ENCODE data around the gene NXPH1. TPM values are rescaled to one million over a fixed set of nuclear protein-coding genes. Genes with fewer than 3 reads are reported as not detected.

The NXPH1 gene
- total and polyA plus RNA-seq, 7 experiments from 2014 or later = not detected

DNA sequence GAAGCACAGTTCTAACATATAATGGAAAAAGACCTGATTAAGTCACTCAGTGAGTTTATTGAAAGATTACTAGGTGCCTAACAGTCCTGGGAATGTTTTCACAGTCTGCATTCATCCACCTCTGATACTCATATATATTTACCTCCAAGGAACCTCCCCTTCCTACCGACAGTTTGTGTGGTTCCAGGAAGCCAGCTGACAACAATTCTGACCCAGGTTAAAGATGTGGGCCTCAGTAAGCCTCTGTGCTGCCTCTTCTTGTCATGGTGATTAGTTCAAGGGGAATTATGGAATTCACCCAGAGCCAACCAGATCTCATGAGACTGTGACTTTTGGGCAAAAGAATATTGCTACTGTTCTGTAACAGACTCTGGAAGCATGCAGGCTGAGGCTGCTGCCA is 186.8 kb downstream of the NXPH1 start:
- CTCF ChIA-PET = no interaction called here
- intact Hi-C loops (cut with micrococcal nuclease) = no loop called here
- Histone ChIP-seq H3K27me3 (ENCODE audit: control insufficient read depth in 2 of 2, insufficient read depth in 2 of 2, low read length in 2 of 2) (no peaks in the 10 kb centered on the region), H3K36me3 (ENCODE audit: control insufficient read depth in 2 of 3, insufficient read depth in 3 of 3, low read length in 3 of 3) (no peaks in the 10 kb centered on the region), H3K4me3 (ENCODE audit: low read length) (no peak overlapping the region), H3K4me1 (ENCODE audit: control insufficient read depth in 2 of 2, insufficient read depth in 2 of 2, low read length in 2 of 2) (no peaks in the 10 kb centered on the region), H3K9me3 (ENCODE audit: control insufficient read depth in 2 of 3, low read length in 3 of 3) (no peaks in the 10 kb centered on the region), H3K27ac (ENCODE audit: low read depth, low read length) (no peak overlapping the region)
- Mint-ChIP-seq H3K27ac (no peak overlapping the region), H3K4me1 (no peaks in the 10 kb centered on the region), H3K4me3 (no peak overlapping the region), H3K36me3 (no peaks in the 10 kb centered on the region), H3K9me3 (peaks cover 0 to 13% (median 2%) of the 10 kb centered on the region in 11 donors), H3K27me3 (peaks cover 0 to 6% (median 0%) of the 10 kb centered on the region in 5 donors)
- DNase-seq (no peak), ATAC-seq (no peak)
- POLR2A ChIA-PET = no interaction called here

DNA sequence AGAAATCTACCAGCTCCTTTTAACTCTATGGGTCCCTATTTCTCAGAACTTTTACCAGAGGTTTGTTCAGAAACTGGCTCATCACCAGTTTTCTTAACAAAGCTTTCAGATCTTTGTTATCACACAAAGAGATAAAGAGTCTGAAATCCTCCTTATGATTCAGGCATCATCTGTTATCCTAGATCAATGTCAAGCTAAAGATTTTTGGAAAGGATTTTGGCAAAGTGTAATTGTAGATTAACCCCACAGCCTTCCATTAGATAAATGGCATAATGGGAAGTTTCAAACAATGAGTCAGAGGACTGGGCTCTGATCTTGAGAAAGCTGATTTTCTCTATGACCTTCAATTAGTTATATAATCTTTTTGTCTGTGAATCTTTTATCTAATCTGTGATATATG is 192.2 kb downstream of the NXPH1 start:
- Histone ChIP-seq H3K27ac (ENCODE audit: low read depth, low read length) (no peak overlapping the region), H3K9me3 (ENCODE audit: control insufficient read depth in 2 of 3, low read length in 3 of 3) (no peaks in the 10 kb centered on the region), H3K36me3 (ENCODE audit: control insufficient read depth in 2 of 3, insufficient read depth in 3 of 3, low read length in 3 of 3) (no peaks in the 10 kb centered on the region), H3K4me1 (ENCODE audit: control insufficient read depth in 2 of 2, insufficient read depth in 2 of 2, low read length in 2 of 2) (no peaks in the 10 kb centered on the region), H3K27me3 (ENCODE audit: control insufficient read depth in 2 of 2, insufficient read depth in 2 of 2, low read length in 2 of 2) (no peaks in the 10 kb centered on the region), H3K4me3 (ENCODE audit: low read length) (no peak overlapping the region)
- ChIA-PET CTCF (no interaction called here), POLR2A (no interaction called here)
- H3K9me3 Mint-ChIP-seq = peaks cover 0 to 12% (median 0%) of the 10 kb centered on the region in 11 donors
- no peak for DNase-seq
- H3K27me3 Mint-ChIP-seq = peaks cover 0 to 6% (median 0%) of the 10 kb centered on the region in 5 donors
- no peak for ATAC-seq
- no peaks in the 10 kb centered on the region for H3K4me1 Mint-ChIP-seq
- no peak overlapping the region for H3K4me3 Mint-ChIP-seq
- intact Hi-C loops (cut with micrococcal nuclease) = no loop called here
- no peaks in the 10 kb centered on the region for H3K36me3 Mint-ChIP-seq
- no peak overlapping the region for H3K27ac Mint-ChIP-seq

DNA sequence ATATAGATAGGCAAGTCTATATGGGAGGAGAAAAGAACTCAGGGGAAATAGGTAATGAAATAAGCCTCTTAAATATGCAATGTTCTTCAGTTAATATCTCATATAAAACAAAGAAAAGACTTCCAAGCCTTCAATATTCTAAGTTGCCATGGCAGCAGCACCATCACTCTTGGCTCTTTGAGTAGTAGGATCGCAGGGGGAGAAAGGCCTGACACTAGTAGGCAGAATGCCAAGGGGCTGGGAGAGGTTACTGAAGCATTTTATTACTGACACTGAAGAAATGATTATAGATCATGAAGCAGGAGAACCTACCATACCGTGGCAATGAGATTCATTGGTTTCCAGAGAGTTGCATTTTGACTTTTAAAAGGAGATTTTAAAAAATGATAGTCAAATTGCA is 193.9 kb downstream of the NXPH1 start:
- DNase-seq (no peak), ATAC-seq (no peak)
- peaks cover 0 to 12% (median 2%) of the 10 kb centered on the region in 11 donors for H3K9me3 Mint-ChIP-seq
- Histone ChIP-seq H3K36me3 (ENCODE audit: control insufficient read depth in 2 of 3, insufficient read depth in 3 of 3, low read length in 3 of 3) (no peaks in the 10 kb centered on the region), H3K9me3 (ENCODE audit: control insufficient read depth in 2 of 3, low read length in 3 of 3) (no peaks in the 10 kb centered on the region), H3K27me3 (ENCODE audit: control insufficient read depth in 2 of 2, insufficient read depth in 2 of 2, low read length in 2 of 2) (no peaks in the 10 kb centered on the region), H3K4me1 (ENCODE audit: control insufficient read depth in 2 of 2, insufficient read depth in 2 of 2, low read length in 2 of 2) (no peaks in the 10 kb centered on the region), H3K27ac (ENCODE audit: low read depth, low read length) (no peak overlapping the region), H3K4me3 (ENCODE audit: low read length) (no peak overlapping the region)
- ChIA-PET CTCF (no interaction called here), POLR2A (no interaction called here)
- intact Hi-C loops (cut with micrococcal nuclease) = no loop called here
- H3K27me3 Mint-ChIP-seq = peaks cover 0 to 6% (median 0%) of the 10 kb centered on the region in 5 donors
- no peaks in the 10 kb centered on the region for H3K4me1 Mint-ChIP-seq
- no peak overlapping the region for H3K27ac Mint-ChIP-seq
- no peak overlapping the region for H3K4me3 Mint-ChIP-seq
- no peaks in the 10 kb centered on the region for H3K36me3 Mint-ChIP-seq

GRCh38 chr7:8628656-8629055 is 195.2 kb downstream of the NXPH1 start:
- intact Hi-C loops (cut with micrococcal nuclease) = no loop called here
- Mint-ChIP-seq H3K27me3 (no peaks in the 10 kb centered on the region), H3K4me3 (no peak overlapping the region), H3K4me1 (no peaks in the 10 kb centered on the region), H3K9me3 (peaks cover 0 to 12% (median 2%) of the 10 kb centered on the region in 11 donors), H3K27ac (no peak overlapping the region), H3K36me3 (no peaks in the 10 kb centered on the region)
- no peaks in the 10 kb centered on the region for H3K36me3 ChIP-seq (ENCODE audit: control insufficient read depth in 2 of 3, insufficient read depth in 3 of 3, low read length in 3 of 3)
- no peak overlapping the region for H3K4me3 ChIP-seq (ENCODE audit: low read length)
- H3K27ac ChIP-seq (ENCODE audit: low read depth, low read length) = no peak overlapping the region
- no peaks in the 10 kb centered on the region for H3K9me3 ChIP-seq (ENCODE audit: control insufficient read depth in 2 of 3, low read length in 3 of 3)
- no peaks in the 10 kb centered on the region for H3K4me1 ChIP-seq (ENCODE audit: control insufficient read depth in 2 of 2, insufficient read depth in 2 of 2, low read length in 2 of 2)
- ChIA-PET CTCF (no interaction called here), POLR2A (no interaction called here)
- DNase-seq (no peak), ATAC-seq (no peak)
- no peaks in the 10 kb centered on the region for H3K27me3 ChIP-seq (ENCODE audit: control insufficient read depth in 2 of 2, insufficient read depth in 2 of 2, low read length in 2 of 2)

DNA sequence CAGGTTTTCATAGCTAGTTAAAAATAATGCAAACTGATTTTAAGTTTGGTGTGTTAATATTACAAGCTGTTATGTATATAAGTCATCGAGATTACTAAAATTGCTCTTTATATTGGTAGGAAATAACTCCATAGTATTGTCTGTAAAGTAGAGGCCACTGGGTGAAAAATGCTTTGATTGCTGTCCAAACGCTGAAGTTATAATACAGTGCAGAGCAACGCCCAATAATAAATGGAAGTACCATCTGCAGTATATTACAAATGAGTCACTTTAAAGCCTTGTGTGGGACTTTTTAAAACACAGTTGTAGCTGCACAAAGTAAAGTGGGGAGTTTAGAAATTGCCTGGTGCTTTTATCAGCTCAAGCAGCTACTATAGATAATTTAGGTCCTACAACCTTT is 196.1 kb downstream of the NXPH1 start:
- ChIA-PET POLR2A (no interaction called here), CTCF (no interaction called here)
- Mint-ChIP-seq H3K36me3 (no peaks in the 10 kb centered on the region), H3K4me3 (no peak overlapping the region), H3K9me3 (peaks cover 0 to 7% (median 2%) of the 10 kb centered on the region in 11 donors), H3K27ac (no peak overlapping the region), H3K4me1 (no peaks in the 10 kb centered on the region), H3K27me3 (no peaks in the 10 kb centered on the region)
- DNase-seq = no peak
- ATAC-seq = no peak
- no peaks in the 10 kb centered on the region for H3K4me1 ChIP-seq (ENCODE audit: control insufficient read depth in 2 of 2, insufficient read depth in 2 of 2, low read length in 2 of 2)
- no peaks in the 10 kb centered on the region for H3K36me3 ChIP-seq (ENCODE audit: control insufficient read depth in 2 of 3, insufficient read depth in 3 of 3, low read length in 3 of 3)
- H3K27me3 ChIP-seq (ENCODE audit: control insufficient read depth in 2 of 2, insufficient read depth in 2 of 2, low read length in 2 of 2) = no peaks in the 10 kb centered on the region
- no peak overlapping the region for H3K27ac ChIP-seq (ENCODE audit: low read depth, low read length)
- H3K9me3 ChIP-seq (ENCODE audit: control insufficient read depth in 2 of 3, low read length in 3 of 3) = no peaks in the 10 kb centered on the region
- no peak overlapping the region for H3K4me3 ChIP-seq (ENCODE audit: low read length)
- intact Hi-C loops (cut with micrococcal nuclease) = no loop called here

DNA sequence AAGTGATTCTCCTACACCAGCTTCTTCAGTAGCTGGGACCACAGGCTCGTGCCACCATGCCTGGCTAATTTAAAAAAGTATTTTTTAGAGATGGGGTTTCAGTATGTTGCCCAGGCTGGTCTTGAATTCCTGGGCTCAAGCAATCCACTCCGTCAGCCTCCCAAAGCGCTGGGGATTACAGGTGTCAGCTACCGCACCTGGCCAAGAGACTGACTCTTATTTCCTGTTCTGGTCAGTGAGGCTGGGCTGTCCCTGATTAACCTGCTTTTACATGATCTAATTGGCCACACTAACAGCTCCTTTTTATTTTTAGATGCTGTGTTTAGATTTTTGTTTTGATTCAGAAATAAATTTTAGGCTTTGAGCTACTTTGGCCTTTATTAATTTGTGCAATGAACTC is 203.9 kb downstream of the NXPH1 start:
- no peaks in the 10 kb centered on the region for H3K4me1 ChIP-seq (ENCODE audit: control insufficient read depth in 2 of 2, insufficient read depth in 2 of 2, low read length in 2 of 2)
- H3K27me3 Mint-ChIP-seq = no peaks in the 10 kb centered on the region
- no peaks in the 10 kb centered on the region for H3K9me3 ChIP-seq (ENCODE audit: control insufficient read depth in 2 of 3, low read length in 3 of 3)
- H3K9me3 Mint-ChIP-seq = peaks cover 0 to 5% (median 0%) of the 10 kb centered on the region in 11 donors
- no peaks in the 10 kb centered on the region for H3K27me3 ChIP-seq (ENCODE audit: control insufficient read depth in 2 of 2, insufficient read depth in 2 of 2, low read length in 2 of 2)
- DNase-seq (no peak), ATAC-seq (no peak)
- H3K4me1 Mint-ChIP-seq = no peaks in the 10 kb centered on the region
- no peaks in the 10 kb centered on the region for H3K36me3 Mint-ChIP-seq
- no peak overlapping the region for H3K27ac ChIP-seq (ENCODE audit: low read depth, low read length)
- no peak overlapping the region for H3K4me3 ChIP-seq (ENCODE audit: low read length)
- CTCF ChIA-PET = no interaction called here
- H3K27ac Mint-ChIP-seq = no peak overlapping the region
- no peaks in the 10 kb centered on the region for H3K36me3 ChIP-seq (ENCODE audit: control insufficient read depth in 2 of 3, insufficient read depth in 3 of 3, low read length in 3 of 3)
- no peak overlapping the region for H3K4me3 Mint-ChIP-seq
- POLR2A ChIA-PET = no interaction called here
- intact Hi-C loops (cut with micrococcal nuclease) = no loop called here

DNA sequence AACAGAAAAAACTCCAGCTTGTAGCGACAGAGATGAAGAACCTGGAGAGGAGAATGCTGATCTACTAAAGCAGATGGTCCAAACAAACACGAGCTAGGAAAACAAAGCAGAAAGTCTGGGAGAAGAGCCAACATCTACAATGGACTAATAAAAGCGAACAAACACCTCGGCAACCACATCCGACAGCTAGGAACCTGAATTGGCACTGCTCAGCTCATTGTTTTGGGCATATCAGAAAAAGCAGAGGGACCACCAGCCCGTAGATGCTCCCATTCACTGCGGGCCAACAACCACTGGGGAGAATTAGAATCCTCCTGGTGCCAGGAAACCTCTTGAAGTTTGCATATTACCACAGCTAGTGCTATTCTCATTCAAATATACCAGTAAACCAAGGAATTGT is 204.7 kb downstream of the NXPH1 start:
- H3K36me3 Mint-ChIP-seq = no peaks in the 10 kb centered on the region
- no peaks in the 10 kb centered on the region for H3K4me1 Mint-ChIP-seq
- Histone ChIP-seq H3K4me3 (ENCODE audit: low read length) (no peak overlapping the region), H3K27ac (ENCODE audit: low read depth, low read length) (no peak overlapping the region), H3K4me1 (ENCODE audit: control insufficient read depth in 2 of 2, insufficient read depth in 2 of 2, low read length in 2 of 2) (no peaks in the 10 kb centered on the region), H3K36me3 (ENCODE audit: control insufficient read depth in 2 of 3, insufficient read depth in 3 of 3, low read length in 3 of 3) (no peaks in the 10 kb centered on the region), H3K27me3 (ENCODE audit: control insufficient read depth in 2 of 2, insufficient read depth in 2 of 2, low read length in 2 of 2) (no peaks in the 10 kb centered on the region), H3K9me3 (ENCODE audit: control insufficient read depth in 2 of 3, low read length in 3 of 3) (no peaks in the 10 kb centered on the region)
- no peaks in the 10 kb centered on the region for H3K27me3 Mint-ChIP-seq
- intact Hi-C loops (cut with micrococcal nuclease) = no loop called here
- no peak for ATAC-seq
- H3K9me3 Mint-ChIP-seq = peaks cover 0 to 5% (median 0%) of the 10 kb centered on the region in 11 donors
- no peak overlapping the region for H3K4me3 Mint-ChIP-seq
- H3K27ac Mint-ChIP-seq = no peak overlapping the region
- ChIA-PET POLR2A (no interaction called here), CTCF (no interaction called here)
- no peak for DNase-seq

Data from naive thymus-derived CD4-positive, alpha-beta T cell (primary cell).